Fibroblast of skin of scalp (primary cell): ENCODE measurements around the gene FRG2B. TPM values are rescaled to one million over a fixed set of nuclear protein-coding genes. Genes with fewer than 3 reads are reported as not detected.
A peak's percentile ranks its signal among the peaks of the same experiment; 100 is the strongest.
"Not testable (repeated sequence)": the region's sequence is repeated elsewhere in the genome, so short reads cannot be mapped to it uniquely, and the experiment has no call there.

Experiments used
- DNase-seq: peaks from one replicate; pipeline ENCODE4 v3.0.0-alpha.2; 2013
- polyA plus RNA-seq, 2 experiments: library from polyadenylated mRNA; unstranded; fragments of 120-200 nt; gene quantifications; one replicate each; pipeline ENCODE4 v1.2.1, GENCODE V29; 2013; ENCODE audit not compliant: insufficient read length in 2 of 2

The FRG2B gene
- not detected for polyA plus RNA-seq (2013, experiment 1 of 2; ENCODE audit: insufficient read length)
- polyA plus RNA-seq (2013, experiment 2 of 2; ENCODE audit: insufficient read length) = not detected

- not testable (repeated sequence) for DNase-seq
Measured at GRCh38 chr10:133626695-133627094, at the start of gene FRG2B. Gene FRG2B, minus strand, starts transcription at chr10:133626795. Its CDS starts 53 bp downstream, at chr10:133626742.

GRCh38 chr10:133667446-133667845, 40.9 kb upstream of the FRG2B start:
- DNase-seq = not testable (repeated sequence)

- DNase-seq = not testable (repeated sequence)
Measured at GRCh38 chr10:133663544-133664160, 37.1 kb upstream of the FRG2B start.

GRCh38 chr10:133661122-133661521, 34.5 kb upstream of the FRG2B start:
- DNase-seq = not testable (repeated sequence)

- not testable (repeated sequence) for DNase-seq
Measured at GRCh38 chr10:133660516-133660915, 33.9 kb upstream of the FRG2B start.

- DNase-seq = not testable (repeated sequence)
Measured at GRCh38 chr10:133657276-133657675, 30.7 kb upstream of the FRG2B start.

- not testable (repeated sequence) for DNase-seq
Measured at GRCh38 chr10:133648872-133649455, 22.4 kb upstream of the FRG2B start.

- not testable (repeated sequence) for DNase-seq
Measured at GRCh38 chr10:133647075-133647748, 20.6 kb upstream of the FRG2B start.

GRCh38 chr10:133637846-133638235, 11.2 kb upstream of the FRG2B start:
- DNase-seq = not testable (repeated sequence)

- not testable (repeated sequence) for DNase-seq
Measured at GRCh38 chr10:133637202-133637845, 10.7 kb upstream of the FRG2B start.

GRCh38 chr10:133630723-133631249, 4.2 kb upstream of the FRG2B start:
- DNase-seq = not testable (repeated sequence)

- not testable (repeated sequence) for DNase-seq
Measured at GRCh38 chr10:133622544-133622943, 4.1 kb downstream of the FRG2B start.

GRCh38 chr10:133618851-133619250, 7.7 kb downstream of the FRG2B start:
- no peak for DNase-seq

GRCh38 chr10:133617196-133617595, 9.4 kb downstream of the FRG2B start:
- no peak for DNase-seq

GRCh38 chr10:133616371-133617130, 10.0 kb downstream of the FRG2B start:
- no peak for DNase-seq

- no peak for DNase-seq
Measured at GRCh38 chr10:133614830-133615580, 11.6 kb downstream of the FRG2B start.

- no peak for DNase-seq
Measured at GRCh38 chr10:133613699-133614098, 12.9 kb downstream of the FRG2B start.

- DNase-seq = no peak
Measured at GRCh38 chr10:133611079-133611478, 15.5 kb downstream of the FRG2B start.

GRCh38 chr10:133608855-133609254, 17.7 kb downstream of the FRG2B start:
- DNase-seq = peak; percentile 21

GRCh38 chr10:133603434-133603833, 23.2 kb downstream of the FRG2B start:
- DNase-seq = not testable (repeated sequence)

GRCh38 chr10:133600657-133601056, 25.9 kb downstream of the FRG2B start:
- no peak for DNase-seq
